ENCODE data around the gene SIGLEC15. TPM values are rescaled to one million over a fixed set of nuclear protein-coding genes. Genes with fewer than 3 reads are reported as not detected.
"Not testable (repeated sequence)": the region's sequence is repeated elsewhere in the genome, so short reads cannot be mapped to it uniquely, and the experiment has no call there.

The SIGLEC15 gene
- total RNA-seq, 2 donors from 2014 or later, result 0.46 to 0.90 TPM

- intact Hi-C loops (cut with DNase I), result loop anchor here in 1 of 2 donors (10.0 kb wide), 1 partner anchor 115 kb away; the partner anchor contains the start of gene SLC14A1
- peak; percentile 66 for DNase-seq (ENCODE audit: low spot score)
Observed at GRCh38 chr18:45839414-45840395, 14.2 kb downstream of the SIGLEC15 start.

DNA sequence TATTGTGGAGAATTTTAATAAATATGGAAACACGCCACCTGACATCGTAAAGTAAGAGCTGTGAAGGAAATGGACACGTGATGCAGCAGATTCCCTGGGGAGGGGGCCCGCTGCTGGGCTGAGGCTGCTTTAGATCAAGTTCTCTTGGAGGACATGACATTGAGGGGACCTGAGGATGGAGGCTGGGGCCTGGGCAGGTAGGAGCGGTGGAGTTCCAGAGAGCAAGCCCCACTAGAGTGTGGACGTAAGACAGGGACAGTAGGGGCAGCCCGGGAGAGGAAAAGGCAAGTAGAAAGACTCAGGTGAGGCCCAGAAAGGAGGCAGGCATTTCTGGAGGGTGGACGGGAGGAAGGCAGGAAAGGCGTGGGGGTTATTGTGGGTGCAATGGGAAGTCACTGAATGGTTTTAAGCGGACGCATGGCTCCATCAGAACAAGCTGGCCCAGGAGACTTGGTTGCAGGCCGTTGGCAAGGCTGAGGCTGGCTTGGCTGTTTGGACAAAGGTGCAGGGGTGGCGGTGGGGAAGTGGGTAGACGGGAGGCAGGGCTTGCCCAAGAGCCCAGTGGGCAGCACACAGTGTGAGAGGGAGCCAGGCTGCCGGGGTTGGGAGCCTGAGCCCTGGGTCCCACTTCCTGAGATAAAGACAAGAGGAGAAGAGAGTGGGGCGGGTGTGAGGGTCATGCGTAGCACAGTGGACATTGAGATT lies 15.7 kb downstream of the SIGLEC15 start:
- intact Hi-C loops (cut with DNase I), result no loop called here
- peak; percentile 61 for DNase-seq (ENCODE audit: low spot score)

DNA sequence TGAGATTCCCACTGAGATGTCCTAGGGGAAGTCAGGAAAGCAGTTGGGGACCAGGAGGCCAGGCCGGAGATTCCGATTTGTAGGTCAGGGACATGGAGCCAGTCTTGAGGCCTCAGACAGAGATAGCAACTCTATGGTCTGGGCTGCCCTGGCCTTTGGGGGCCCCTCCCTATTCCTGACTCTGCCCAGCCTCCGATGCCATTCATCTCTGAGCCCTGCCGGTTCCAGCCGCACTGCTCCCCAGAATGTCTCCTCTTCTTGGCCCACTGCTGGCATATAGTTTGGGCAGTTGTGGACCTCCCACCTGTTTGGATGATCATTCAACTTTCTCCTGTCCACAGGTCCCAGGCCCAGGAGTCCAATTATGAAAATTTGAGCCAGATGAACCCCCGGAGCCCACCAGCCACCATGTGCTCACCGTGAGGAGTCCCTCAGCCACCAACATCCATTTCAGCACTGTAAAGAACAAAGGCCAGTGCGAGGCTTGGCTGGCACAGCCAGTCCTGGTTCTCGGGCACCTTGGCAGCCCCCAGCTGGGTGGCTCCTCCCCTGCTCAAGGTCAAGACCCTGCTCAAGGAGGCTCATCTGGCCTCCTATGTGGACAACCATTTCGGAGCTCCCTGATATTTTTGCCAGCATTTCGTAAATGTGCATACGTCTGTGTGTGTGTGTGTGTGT lies 16.4 kb downstream of the SIGLEC15 start:
- no peak for DNase-seq (ENCODE audit: low spot score)
- intact Hi-C loops (cut with DNase I), result no loop called here

DNA sequence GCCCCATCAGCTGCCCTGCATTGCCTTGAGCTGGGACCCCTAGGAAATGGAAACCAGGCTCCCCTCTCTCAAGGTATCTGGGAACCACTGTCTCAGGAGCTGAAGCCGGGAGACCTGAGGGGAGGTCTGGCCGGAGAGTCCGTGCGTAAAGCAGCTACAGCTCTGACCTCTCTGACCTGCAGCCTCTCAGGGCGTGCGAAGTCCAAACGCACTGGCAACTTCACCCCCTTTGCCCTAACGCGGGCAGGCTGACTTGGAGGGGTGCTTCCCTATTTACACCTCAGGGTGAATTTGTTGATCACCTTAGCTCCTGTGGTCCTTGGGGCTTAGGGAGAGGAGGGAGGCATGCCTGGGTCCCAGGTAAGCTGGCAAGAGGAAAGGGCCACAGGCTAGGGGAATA lies 17.5 kb downstream of the SIGLEC15 start:
- no peak for DNase-seq (ENCODE audit: low spot score)
- intact Hi-C loops (cut with DNase I), result no loop called here

DNA sequence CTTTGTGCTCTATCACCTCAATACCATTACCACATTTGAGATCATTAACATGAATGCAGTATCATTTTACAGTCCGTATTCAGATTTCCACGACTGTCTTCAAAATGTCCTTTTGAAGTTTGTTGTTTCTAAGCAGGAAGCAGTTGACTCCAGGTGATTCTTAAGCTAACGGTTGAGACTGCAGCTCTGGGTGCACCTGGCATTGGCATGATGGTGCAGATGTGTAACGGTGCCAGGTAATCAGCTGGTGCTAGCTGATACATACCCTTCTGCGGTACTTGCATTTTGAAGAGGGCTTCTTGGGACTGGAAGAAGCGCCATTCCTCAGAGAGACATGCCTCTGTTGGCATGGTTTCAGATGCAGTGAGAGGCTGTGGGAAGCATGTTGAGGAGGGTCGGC lies 19.5 kb downstream of the SIGLEC15 start:
- intact Hi-C loops (cut with DNase I), result no loop called here
- DNase-seq (ENCODE audit: low spot score), result no peak

DNA sequence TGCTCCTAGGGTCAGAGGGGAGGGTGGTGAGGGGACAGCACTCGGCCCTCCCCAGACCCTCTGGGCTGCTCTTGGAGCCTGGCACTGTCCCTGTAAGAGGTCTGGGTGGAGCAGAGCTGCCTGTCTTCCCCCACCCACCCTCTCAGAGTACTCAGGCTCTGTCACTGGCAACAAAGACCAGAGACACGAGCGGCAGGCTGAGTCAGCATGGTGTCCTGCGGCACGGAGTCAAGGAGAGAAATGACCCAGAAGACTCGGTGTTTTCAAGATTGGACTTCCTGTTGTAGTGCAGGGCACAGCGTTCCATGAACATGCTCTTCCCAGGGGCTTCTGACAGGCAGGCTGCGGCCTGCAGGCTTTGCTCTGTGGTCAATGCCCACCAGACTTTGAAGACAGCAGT lies 19.9 kb downstream of the SIGLEC15 start:
- intact Hi-C loops (cut with DNase I), result no loop called here
- DNase-seq (ENCODE audit: low spot score), result no peak

- intact Hi-C loops (cut with DNase I), result no loop called here
Observed at GRCh38 chr18:45847119-45847518, 21.6 kb downstream of the SIGLEC15 start.

GRCh38 chr18:45848643-45849042 lies 23.2 kb downstream of the SIGLEC15 start:
- DNase-seq (ENCODE audit: low spot score); intact Hi-C loops (cut with DNase I): not testable (repeated sequence)

More at GRCh38 chr18:45847119-45847518, 21.6 kb downstream of the SIGLEC15 start:
- no peak for DNase-seq (ENCODE audit: low spot score)

DNA sequence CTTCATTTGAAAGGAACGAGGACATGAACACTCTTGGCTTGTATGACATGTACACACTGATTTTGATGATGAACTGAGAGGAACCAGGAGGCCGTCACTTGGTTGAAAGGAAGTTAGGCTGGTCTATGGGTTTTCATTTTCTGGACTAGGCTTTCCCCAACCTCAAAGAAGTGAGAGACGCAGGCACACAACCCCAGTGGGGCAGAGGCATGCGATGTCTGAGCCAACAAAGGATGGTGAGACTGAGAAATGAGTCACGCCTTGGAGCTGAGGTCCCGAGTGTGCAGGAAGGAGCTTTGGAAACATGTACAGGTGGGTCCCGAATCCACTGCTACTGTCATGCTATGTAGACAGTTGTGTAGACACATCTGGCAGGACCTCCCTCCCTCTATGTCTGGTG lies 24.1 kb downstream of the SIGLEC15 start:
- DNase-seq (ENCODE audit: low spot score), result no peak
- intact Hi-C loops (cut with DNase I), result no loop called here

- intact Hi-C loops (cut with DNase I), result no loop called here
Observed at GRCh38 chr18:45850021-45850420, 24.5 kb downstream of the SIGLEC15 start.

DNA sequence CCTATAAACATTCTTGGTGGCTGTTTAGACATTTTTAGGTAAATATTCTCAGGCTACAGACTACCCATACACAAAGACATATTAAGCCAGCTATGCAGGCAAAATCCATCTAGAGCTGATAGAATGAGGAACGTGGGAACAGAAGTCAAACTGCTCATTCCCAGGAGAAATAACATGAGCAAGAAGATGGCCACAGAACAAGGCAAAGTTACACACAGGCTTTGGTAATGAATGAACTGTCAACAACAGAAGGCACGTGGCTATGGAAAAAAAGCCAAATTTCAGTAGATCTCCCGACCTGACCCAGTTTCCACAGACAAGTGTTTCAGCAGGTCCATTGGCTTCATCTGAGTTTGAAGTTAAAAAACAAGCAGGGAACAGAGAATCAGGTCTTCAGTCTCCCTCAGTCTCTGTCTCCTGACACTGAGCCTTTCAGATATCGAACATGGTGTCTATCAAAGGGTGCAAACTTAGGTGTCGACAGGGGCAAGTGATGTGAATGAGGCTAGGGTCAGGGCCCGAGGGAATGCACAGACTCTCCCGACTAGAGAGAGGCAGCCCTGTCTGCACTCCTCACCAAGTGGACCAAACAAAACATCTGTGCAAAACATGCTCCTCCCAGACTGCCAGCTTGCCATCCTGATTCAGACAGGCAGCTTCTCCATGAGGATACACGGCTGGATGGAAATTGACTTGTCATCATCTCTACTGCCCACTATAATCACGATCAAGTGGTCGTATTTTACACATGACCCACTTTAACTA lies 25.9 kb downstream of the SIGLEC15 start:
- intact Hi-C loops (cut with DNase I), result no loop called here
- no peak for DNase-seq (ENCODE audit: low spot score)

More at GRCh38 chr18:45850021-45850420, 24.5 kb downstream of the SIGLEC15 start:
- no peak for DNase-seq (ENCODE audit: low spot score)

- DNase-seq (ENCODE audit: low spot score), result no peak
- intact Hi-C loops (cut with DNase I), result no loop called here
Observed at GRCh38 chr18:45852631-45853030, 27.2 kb downstream of the SIGLEC15 start.

DNA sequence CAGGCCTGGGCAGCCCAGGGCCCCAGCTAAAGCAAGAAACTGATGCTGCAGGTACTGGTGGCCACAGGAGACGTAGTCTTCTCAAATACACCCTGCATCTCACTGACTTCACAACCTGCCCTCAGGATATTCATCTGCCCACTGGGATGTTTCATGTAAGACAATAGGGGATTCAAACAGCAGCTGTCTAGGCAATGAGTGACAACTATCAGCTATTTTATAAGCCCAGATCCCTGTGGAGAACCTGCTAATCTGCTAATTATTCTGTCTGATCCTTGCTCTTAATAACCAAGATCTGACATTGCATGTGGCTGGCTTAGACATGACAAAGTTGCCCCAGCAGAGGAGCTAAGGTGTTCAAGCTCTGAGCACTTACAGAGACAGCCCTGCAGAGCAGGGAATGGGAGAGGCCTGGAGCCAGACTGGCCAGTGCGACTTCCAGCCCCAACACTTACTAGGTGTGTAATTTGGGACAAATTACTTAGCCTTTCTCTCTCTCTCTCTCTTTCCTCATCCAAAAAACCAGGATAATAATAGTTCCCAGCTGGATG lies 28.6 kb downstream of the SIGLEC15 start:
- intact Hi-C loops (cut with DNase I), result no loop called here

GRCh38 chr18:45856531-45856930 lies 31.1 kb downstream of the SIGLEC15 start:
- intact Hi-C loops (cut with DNase I), result no loop called here
- DNase-seq (ENCODE audit: low spot score), result no peak

More for the DNA sequence above, 28.6 kb downstream of the SIGLEC15 start:
- no peak for DNase-seq (ENCODE audit: low spot score)

DNA sequence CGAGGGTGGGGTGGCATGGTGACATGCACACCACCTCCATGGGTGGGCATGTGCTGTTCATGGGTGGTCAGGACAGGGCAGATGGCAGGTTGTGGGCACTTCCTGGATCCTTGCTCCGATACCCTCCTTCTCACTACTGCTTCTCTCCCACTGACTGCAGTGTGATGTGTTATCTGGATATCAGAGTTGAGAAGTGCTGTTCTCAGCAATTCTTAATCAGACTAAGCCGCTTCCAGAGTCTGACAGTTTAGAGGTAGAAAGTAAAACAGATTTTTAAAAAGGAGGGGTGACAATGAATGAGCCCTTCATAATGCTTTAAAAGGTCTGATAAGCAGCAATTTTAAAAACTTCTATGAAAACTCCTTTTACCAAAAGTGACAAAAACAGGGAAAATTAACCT lies 33.9 kb downstream of the SIGLEC15 start:
- intact Hi-C loops (cut with DNase I), result no loop called here
- DNase-seq (ENCODE audit: low spot score), result no peak

GRCh38 chr18:45860492-45860891 lies 35.0 kb downstream of the SIGLEC15 start:
- no peak for DNase-seq (ENCODE audit: low spot score)
- intact Hi-C loops (cut with DNase I), result no loop called here

DNA sequence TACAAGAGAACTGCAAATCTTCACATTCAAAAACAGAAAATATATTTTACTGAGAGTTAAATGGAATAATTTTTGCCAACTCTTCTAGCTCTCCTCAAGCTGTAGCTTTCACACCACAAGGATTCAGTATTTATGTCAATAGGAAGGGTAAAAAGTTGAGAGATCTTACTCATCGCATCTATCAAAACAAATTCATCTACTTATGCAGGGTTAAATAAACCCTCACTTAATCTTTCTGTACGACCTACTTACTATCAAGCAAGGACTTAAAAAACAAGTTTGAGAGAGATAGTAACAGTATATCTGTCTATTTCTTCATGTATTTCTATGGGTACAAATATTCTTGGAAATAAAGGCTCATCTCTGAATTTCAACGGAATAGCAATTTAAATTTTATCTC lies 35.5 kb downstream of the SIGLEC15 start:
- no peak for DNase-seq (ENCODE audit: low spot score)
- intact Hi-C loops (cut with DNase I), result no loop called here

DNA sequence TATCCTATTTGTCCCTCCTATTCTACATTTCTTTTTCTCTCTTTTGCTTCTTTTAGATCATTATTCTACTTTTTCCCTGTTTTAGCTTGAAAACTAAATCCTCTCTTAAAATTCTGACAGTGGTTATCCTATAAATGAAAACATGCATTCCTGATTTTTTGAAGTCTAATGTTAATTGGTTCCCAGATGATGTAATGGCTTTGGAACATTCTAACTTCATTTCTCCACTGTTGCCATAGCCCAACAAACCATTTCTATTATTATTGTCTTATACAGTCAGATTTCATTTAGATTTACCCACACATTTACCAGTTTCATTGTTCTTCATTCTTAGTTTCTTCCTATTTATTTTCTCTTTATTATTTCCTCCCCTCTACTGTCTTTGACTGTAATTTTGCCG lies 36.5 kb downstream of the SIGLEC15 start:
- intact Hi-C loops (cut with DNase I), result no loop called here
- DNase-seq (ENCODE audit: low spot score), result no peak

DNA sequence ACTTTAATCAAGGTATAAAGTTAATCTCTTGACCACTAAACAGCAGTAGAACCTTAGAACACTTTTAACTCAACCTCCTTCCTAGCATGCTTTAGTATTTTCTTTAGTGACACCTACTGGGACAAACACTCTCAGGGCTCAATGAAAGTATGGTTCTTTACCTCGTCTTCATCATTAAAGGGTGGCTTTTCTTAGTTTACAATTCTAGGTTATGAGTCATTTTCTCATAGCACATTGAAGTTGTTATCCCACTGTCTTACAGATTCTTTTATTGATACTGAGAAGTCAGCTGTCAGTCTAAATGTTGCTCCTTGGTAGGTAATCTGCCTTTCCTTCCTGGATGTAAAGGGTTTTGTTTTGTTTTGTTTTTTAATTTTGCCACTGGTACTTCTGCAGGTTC lies 38.0 kb downstream of the SIGLEC15 start:
- intact Hi-C loops (cut with DNase I), result no loop called here
- no peak for DNase-seq (ENCODE audit: low spot score)

Data from posterior vena cava (tissue), 2 donors.